Umbilical cord (tissue), 2 donors: Measurements from ENCODE around the gene FYCO1. TPM values are rescaled to one million over a fixed set of nuclear protein-coding genes. Genes with fewer than 3 reads are reported as not detected.
"Not testable (repeated sequence)": the region's sequence is repeated elsewhere in the genome, so short reads cannot be mapped to it uniquely, and the experiment has no call there.

ENCODE experiments used
- DNase-seq: peaks from one replicate; pipeline ENCODE4 v3.0.0-alpha.2; 2015; ENCODE audit warnings: low spot score
- total RNA-seq: library from RNA; depleted of rRNA; stranded (reverse); fragments of >200 nt; gene quantifications from one replicate; pipeline ENCODE4 v1.2.3, GENCODE V29; 2014; ENCODE audit warnings: low replicate concordance; ENCODE audit not compliant: insufficient read depth

FYCO1 gene
- total RNA-seq, 1 donor from 2014 or later, result 26.7 TPM

DNA sequence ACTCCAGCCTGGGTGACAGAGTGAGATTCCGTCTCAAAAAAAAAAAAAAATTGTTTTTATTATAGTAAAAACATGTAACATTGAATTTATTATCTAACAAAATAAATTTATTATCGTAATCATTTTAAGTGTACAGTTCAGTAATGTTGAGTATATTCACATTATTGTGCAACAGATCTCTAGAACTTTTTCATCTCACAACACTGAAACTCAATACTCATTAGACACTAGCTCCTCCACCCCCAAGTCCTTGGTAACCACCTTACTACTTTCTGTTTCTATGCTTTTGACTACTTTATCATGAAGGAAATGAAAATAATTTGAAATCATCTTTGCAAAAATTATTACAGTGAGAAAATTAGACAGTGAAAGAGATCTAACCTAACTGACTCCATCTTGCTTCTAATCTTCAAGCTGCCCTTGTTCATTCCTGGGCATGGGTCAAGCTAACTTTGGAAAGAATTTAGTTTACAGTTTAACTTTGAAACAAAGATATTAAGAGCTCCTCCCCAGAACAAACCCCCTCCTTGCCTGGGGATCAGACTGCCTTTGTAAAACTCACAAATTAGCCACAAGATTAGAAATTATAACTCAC, 15.0 kb upstream of the FYCO1 start:
- no peak for DNase-seq

DNA sequence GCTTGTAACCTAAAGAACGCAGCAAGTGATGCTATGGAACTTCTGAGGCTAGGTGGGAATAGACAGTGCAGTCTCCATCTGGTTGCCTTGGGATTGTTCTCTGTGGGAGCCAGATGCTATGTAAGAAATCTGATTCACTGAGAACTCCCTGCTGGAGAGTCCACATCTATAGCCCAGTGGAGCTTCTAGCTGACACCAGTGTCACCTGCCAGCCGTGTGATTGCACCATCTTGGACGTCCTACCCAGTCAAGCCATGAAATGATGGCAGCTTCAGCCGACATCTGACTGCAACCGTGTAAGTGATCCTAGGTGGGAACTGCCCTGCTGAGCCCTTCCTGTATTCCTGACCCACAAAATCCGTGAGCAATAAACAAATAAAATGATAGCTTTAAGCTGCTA, 12.4 kb upstream of the FYCO1 start:
- no peak for DNase-seq

DNA sequence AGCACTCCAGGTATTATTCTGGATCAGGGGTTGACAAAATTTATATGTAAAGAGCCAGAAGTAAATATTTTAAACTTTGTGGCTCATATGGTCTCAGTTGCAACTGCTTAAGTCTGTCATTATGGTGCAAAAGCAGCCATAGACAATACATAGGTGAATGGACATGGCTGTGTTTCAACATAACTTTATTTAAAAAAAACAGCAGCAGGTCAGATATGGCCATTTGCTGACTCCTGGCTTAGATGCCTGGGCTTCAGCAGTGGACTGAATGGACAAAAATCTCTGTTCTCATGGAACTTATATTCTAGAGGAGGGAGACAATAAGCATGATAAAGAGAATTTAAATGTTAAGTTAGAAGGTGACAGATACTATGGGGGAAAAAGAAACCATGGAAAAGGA, 11.7 kb upstream of the FYCO1 start:
- DNase-seq, result no peak

DNA sequence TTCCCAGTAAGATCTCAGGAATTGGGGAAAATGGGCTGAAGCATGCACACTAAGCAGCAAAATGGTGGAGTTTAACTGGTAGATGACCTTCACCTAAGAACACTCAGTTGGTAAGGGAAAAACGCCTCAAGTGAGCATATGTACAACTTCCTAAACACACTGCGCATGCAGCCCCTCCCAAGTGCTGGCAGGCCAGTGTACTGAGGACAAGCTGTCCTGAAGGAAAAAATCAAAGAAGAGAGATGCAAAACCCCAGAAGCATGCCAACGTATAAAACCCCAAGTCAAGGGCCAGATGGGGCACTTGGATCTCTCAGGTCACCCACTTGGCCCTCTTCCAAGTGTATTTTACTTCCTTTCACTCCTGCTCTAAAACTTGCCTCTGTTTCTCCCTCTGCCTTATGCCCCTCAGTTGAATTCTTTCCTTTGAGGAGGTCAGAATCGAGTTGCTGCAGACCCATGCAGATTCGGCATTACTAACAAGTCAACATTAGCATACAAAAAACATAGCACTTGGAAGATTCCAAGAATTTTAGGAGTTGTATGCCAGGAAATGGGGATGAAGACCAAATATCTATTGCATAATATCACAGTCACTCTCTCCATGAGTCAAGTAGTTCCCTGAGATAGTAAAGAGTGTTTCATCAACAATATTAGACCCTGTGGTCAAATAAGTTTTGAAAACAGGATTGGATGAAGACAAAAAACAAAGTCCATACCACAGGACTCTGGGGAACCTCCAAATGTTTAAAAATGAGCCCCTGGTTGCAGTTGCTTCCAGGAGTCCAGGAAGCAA, 10.8 kb upstream of the FYCO1 start:
- DNase-seq, result peak; percentile 90

DNA sequence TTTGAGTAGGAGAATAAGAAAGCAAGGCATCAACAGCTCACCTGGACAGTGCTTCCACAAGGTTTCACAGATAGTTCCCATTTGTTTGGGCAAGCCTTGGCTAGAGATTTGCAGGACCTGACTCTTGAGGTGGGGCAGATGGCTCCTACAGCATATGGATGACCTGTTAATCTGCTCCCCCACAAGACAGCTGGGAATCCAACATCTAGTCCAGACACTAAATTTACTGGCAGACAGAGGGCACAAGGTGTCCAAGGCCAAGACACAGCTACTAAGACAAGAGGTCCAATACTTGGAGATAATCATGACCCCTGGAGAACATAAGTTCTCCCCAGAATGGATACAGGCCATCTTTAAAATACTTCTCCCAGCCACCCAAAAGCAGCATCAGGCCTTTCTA, 8.1 kb upstream of the FYCO1 start:
- DNase-seq, result not testable (repeated sequence)

DNA sequence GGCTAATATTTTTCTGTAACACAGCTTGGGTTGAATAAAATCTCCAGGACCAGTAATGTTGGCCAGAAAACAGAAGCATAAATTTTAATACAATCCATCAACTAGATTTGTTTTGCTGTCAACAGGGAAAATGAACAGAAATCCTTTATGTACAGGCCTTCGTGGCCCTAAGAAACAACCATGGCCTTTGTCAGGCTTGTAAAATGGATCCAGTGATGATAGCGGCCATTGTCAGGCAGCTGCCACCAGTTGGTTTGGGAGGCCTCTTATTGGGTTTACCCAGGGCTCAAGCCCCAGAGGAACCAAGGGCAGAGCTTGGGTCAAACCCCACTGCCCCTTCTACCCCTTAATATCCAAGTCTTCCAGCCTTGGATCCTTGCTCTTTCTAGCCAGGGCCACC, 5.6 kb upstream of the FYCO1 start:
- DNase-seq, result no peak

DNA sequence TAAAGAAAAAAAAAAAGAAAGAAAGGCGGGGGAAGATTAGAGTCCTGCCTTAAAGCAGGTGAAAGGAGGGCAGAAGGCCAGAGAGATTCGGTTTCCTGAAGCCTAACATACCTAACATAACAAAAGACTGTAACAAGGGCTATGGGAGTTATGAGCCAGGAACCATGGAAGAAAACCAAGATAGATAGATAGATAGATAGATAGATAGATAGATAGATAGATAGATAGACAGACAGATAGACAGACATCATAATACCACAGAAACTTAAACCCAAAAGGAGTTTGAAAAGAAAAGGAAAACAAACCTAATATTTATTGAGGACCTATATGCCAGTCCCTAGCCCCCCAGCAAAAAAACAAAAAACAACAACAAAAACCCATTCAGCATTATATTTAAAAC, 2.3 kb upstream of the FYCO1 start:
- DNase-seq, result no peak

DNA sequence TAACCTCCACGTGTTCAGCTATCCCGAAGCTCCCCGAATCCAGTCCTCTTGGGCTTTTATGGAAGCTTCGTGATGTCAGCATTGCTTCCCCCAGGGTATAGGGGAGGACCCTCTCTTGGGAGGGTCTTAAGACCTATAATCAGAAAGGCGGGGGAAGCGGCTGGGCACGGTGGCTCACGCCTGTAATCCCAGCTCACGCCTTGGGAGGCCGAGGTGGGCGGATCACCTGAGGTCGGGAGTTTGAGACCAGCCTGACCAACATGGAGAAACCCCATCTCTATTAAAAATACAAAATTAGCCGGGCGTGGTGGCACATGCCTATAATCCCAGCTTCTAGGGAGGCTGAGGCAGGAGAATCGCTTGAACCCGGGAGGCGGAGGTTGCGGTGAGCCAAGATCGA, 1.9 kb upstream of the FYCO1 start:
- DNase-seq, result not testable (repeated sequence)

DNA sequence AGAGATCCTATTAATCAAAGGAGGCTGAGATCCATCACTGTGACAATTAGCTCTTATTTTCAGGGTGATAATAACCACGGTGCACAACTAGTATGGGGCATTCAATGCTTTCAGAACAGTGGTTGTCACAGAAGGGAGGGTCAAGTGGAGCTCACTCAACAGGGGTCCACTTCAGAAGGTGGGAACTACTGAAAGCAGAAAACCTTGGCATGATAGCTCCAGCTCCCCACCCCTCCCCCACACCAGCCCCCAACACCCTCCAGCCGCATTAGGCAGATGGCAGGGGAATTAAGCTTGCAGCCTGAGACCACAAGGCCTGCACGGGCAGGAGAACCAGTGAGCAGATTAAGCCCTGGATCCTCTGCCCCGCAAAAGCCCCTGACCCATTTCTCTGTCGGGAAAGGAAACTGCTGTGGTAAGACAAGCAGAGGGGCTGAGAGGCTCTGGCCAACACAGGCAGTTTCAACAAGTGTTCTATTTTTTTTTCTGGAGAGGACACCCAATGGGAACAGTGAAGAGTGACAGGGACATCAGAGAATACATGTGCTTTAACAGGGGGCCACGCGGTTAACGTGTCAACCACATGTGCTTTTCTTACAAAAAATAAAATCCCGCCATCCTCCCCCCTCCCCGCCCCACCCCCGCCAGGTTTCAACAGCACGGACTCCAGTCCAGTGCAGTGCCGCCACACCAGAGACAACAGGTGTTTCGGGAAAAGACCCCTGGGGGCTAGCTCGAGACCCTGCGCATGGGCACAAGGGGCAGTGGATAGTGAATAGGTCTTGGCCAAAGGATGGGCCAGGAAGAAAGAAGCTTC, 997 bp downstream of the FYCO1 start:
- no peak for DNase-seq

DNA sequence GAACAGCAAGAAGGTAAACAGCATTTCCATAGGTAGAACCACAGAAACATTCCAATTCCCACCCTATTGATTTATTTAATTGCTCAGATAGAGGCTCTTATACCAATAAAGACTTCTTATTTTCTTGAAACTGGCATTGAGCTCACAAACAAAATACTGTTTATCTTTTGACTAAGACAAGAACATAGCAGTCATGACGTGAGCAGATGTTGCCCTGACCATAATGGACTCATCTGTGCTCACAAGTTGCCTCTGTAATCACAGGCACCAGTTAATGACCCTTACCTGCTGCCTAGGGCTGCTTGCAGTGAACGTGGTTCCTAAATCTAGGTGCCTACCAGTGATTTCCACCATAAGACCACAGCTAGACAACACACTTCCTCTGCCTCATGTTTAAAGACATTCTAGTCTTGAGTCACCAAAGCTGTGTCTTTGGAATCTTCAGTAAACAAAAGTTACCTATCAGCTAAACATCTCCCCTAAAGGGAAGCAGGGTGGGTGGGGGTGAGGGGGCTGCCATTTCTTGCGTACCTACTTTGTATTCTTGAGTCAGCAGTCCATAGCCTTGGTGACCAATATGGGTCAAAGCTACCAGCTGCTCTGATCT, 2.1 kb downstream of the FYCO1 start:
- no peak for DNase-seq

DNA sequence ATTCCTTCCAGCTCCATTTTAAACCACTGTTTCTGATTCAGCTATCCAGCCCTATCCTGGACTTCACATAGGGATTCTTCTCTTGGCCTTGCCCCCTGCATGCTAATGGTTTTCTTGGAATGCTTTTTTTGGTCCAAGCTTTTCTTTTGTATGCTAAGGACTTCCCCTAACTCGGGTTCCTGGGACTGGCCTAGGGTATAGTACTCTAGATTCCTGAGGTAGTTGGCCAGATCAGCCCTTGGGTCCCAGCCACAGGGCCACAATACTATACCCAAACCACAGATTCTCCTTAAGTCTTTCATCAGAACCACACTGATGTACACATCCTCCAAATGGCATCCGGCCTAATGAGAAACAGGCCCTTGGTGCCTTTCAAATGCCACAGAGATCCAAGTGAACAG, 2.8 kb downstream of the FYCO1 start:
- DNase-seq, result no peak

DNA sequence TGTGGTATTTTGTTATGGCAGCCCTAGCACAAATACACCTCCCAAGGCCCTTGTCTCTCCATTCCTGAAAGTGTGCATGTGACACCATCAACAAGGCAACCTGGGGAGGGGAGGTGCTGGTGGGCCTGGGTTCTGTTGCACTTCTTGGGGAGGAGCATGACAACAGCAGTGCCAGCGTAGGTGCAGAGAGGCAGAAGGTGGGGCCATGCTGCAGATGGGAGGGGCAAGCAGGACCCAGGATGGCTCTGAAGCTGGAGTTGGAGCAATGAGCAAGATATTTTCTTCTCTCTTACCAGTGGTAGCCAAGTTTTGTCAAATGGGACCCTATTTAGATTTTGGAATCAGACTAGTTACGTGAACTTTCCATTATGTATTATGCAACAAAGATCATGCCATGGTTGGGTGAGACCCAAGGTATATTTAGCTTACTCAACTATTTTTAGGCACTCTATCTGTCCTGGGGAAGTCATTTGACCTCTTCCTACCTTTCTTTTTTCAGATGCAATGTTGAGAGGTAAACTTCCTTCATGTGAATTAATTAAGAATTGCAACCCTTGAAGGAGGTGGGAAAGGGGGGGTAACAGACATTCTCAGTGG, 3.4 kb downstream of the FYCO1 start:
- no peak for DNase-seq

DNA sequence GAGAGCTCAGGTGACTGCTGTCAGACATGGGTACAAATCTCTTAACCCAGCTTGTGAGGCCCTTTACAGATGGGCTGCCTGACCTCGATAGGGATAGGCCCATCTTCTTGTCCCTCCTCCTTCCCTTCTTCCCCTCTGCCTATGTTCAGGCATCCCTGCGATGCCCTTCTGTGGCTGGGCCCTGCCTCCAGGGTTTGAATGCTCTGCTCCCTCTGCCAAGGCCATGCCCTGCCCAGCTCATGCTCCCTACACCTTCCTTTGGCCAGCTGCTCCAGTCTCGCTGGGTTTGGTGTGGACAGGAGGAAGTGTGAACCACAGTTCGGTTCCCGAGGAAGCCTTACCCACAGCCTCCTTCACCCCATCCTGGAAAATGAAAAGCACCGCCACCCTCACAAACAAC, 4.3 kb downstream of the FYCO1 start:
- no peak for DNase-seq

DNA sequence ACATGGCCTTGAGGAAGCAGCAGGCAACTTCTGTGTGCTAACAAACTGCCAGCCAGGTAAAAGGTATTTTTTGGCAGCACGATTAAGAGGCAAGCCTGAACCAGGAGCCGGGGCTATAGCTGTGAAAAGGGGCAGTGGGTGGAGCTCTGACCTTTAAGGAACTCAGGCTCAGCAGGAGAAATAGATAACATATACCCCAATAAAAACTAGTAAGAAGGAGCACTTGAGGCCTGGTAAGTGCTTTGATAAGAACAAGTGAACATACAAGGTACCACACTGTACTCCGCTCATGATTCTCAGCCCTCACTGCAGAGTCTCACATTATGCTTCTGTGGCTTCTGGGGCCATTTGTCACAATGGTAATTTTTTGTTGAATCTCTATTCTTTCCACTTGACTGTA, 5.4 kb downstream of the FYCO1 start:
- DNase-seq, result no peak

DNA sequence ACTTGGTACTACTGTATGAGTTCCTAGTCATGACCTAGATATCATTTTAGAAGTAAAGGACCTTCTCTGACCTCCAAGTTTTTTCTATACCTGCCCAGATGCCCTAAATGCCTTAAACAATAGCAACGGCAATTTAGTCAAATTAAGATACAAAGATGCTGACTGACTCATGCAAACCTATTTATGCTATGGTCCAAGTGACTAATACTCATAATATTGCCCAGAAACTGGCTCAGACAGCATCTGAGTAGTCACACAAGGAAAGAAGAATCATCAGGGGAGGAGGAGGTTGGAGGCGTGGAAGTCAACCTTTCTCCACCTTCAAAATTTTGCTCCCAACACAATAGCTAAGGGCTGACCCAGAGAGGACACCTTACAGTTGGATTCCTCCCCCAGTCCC, 6.8 kb downstream of the FYCO1 start:
- DNase-seq, result no peak

DNA sequence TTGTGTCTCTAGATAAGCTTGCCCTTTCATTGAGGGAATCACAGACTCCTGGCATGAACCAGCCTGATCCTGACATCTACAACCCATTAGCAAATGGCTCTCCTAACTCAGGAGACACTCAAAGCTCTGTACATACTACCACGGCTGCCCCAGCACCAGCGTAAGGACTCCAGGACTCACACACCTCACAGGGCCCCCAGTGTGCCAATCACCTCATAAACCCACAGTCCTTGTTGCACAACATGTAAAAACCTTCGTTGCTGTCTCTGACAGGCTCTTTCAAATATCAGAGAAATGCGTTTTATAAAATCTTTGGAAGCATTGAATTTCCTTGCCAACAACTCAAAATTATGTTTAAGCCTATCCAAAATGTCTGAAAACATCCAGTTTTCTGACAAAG, 7.3 kb downstream of the FYCO1 start:
- no peak for DNase-seq

DNA sequence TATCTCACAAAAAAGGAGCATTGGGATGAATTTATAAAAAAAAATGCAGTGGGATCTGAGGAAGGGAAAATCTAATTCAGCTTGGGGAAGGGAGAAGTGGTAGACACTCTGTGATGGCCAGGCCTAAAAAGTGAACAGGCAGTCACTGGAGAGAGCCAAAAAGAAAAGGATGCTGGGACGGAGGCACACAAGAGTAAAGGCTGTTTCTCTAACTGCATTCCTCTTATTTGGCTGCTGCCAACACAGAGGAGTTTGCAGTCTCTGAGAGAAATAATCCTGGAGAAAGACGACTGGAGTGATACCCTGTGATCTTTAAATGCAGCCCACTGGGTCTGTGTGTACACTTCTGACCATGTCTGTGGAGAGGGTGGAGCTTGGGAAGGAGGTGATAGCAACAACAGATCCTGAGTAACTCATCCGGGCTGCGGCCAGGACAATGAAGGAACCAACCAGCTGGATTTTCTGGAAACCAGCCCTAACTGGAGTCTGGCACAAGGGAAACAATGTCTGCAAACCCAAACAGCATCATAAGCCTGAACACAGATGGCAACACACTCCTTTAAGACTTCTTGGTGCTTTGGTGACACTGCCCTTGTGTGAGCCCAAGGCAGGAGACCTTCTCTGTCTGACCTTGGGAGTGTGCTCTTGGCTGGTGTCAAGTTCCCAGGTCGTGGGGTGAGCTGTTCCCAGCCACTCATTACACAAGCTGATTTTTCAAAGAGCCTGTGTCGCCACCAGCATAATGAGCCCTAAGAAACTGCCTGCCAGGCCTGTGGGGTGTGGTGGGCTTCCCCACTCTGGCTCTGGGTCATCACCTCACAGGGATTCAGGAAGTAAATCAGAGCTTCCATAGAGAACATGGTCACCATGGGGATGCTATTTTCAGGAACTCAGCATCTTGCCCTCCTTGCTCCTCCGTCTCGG, 8.0 kb downstream of the FYCO1 start:
- peak; percentile 79 for DNase-seq

DNA sequence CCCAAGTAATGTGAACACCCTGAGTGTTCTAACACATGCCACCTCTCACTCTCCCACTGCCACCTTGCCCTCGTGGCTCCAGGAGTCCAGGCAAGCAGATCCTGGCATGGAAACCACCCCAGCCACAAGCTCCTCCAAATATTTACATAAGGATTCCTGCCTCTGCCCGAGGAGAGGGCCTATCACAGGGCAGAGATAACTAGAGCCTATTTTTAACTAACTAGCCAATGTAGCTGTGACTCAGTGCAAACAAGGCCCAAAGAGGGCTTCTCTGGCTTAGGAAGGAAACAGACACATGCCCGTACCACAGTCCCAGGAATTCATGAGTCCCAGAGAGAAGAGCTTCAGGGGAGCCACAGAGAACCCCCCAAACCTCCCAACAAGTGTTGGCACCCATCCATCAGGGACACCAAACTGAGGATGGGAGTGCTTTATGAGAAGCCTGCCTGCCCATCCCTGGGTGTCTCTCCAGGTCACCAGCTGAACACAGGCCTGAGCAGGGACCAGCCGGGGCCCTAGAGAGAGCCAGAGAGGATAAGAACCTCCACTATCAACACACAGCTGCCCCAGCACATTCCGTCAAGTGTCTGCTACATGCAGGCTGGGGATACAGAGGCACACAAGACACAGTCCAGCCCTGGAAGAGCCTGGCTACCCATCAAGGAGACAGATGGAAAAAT, 9.2 kb downstream of the FYCO1 start:
- no peak for DNase-seq

DNA sequence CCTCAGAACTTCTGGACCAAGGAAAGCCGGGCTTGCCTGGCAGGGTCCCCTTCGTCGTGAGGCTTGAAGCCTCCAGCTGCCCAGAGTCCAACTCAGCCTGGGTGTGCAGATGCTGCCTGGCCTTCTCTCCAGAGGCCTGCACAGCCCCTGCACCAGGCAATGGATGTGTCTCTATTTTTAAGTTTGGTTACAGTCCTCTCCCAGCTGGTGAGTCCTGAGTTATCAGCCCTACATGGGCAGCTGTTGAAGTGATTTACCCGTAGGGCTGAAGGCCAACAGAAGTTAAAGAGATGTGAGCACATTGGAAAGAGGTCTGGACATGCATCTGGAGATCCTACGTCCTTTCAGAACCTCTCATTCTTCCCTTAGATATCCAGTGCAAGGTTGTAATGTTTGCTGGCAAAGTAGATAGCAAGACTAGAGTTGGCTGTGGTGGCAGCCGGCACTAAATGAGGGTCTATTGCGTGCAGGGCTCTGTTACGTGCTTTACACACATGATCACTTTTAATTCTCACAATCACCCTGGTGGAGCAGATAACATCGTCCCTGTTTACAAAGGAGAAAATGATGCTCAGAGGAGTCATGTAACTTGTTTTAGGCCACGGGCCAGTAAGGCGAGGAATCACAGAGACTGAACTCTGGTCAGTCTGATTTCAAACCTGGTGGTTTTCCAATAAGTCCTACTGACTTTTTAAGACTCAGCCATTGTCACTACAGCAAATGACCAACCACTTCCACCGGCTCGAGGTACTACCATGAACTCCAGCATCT, 9.9 kb downstream of the FYCO1 start:
- DNase-seq, result peak; percentile 80
